ENCODE results near the gene HSD17B10.
A peak's percentile ranks its signal among the peaks of the same experiment; 100 is the strongest.
"Not testable (repeated sequence)": the region's sequence is repeated elsewhere in the genome, so short reads cannot be mapped to it uniquely, and the experiment has no call there.

Gene HSD17B10

DNA sequence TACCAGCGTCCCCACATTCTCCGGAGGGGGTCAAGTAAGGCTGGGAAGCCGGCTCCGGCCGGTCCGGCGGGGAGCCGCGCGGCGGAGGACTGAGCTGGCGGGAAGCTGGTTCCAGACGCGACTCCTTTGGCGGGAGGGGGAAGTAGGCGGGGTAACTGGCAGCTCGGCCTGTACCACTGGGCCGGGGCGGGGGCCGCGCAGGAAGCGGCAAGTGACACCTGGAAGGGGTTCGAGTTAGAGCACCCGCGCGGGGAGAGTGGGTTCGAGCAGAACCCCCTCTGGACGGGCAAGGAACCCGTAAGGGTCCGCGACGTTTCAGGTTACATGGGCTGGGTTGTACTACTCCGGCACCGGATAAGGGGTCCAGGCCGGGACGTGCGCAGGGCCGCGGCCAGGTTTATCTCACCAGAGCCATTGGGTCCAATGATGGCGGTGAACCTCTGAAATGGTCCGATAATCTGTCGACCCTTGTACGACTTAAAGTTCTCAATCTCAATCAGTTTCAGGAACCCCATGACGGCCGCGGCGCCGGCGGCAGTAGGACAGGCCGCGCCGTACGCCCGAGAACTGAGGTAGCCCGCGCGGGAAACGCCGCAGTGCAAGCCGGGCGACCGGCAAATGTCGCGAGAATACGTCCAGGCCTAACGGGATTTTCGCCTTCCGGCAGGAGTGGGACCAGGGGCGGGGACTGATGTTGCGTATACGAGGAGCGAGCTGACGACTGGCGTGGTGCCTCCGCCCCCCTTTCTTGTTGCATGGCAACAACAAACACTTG lies 11.9 kb downstream of the HSD17B10 start, which contains the start of gene SMC1A:
Gene SMC1A (minus strand): TSS at position 569 of the 775 bp plus-strand sequence. CDS start 54 bp downstream, at position 515.
- DNase-seq (ENCODE audit: low read depth): peak; percentile 97
- TF ChIP-seq, protein P1, sequence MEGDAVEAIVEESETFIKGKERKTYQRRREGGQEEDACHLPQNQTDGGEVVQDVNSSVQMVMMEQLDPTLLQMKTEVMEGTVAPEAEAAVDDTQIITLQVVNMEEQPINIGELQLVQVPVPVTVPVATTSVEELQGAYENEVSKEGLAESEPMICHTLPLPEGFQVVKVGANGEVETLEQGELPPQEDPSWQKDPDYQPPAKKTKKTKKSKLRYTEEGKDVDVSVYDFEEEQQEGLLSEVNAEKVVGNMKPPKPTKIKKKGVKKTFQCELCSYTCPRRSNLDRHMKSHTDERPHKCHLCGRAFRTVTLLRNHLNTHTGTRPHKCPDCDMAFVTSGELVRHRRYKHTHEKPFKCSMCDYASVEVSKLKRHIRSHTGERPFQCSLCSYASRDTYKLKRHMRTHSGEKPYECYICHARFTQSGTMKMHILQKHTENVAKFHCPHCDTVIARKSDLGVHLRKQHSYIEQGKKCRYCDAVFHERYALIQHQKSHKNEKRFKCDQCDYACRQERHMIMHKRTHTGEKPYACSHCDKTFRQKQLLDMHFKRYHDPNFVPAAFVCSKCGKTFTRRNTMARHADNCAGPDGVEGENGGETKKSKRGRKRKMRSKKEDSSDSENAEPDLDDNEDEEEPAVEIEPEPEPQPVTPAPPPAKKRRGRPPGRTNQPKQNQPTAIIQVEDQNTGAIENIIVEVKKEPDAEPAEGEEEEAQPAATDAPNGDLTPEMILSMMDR (IDR thresholded peaks at IDR 0.05; ENCODE audit: insufficient read depth, low read depth, low read length, missing control alignments): no peak
- peak within 1 kb of the TSS; percentile 70 for H3K4me3 ChIP-seq (ENCODE audit: low read length)

DNA sequence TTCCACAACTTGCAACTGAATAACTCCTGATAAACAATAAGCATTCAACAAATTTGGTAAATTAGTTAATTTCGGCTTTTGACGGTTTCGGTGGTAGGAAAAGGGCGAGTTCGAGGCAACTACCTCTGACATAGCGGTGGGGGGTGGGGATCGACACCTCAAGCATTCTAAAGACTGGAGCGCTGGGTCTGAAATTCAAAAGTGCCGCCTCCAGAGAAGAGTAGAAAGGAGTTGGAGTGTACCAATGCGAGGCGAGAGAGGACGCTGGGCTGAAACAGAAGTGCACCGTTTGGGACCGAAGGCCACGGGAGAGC lies 12.4 kb downstream of the HSD17B10 start:
- peak overlapping the region; percentile 70 for H3K4me3 ChIP-seq (ENCODE audit: low read length)
- TF ChIP-seq, protein P1 (IDR thresholded peaks at IDR 0.05; ENCODE audit: insufficient read depth, low read depth, low read length, missing control alignments): no peak
- DNase-seq (ENCODE audit: low read depth): no peak

DNA sequence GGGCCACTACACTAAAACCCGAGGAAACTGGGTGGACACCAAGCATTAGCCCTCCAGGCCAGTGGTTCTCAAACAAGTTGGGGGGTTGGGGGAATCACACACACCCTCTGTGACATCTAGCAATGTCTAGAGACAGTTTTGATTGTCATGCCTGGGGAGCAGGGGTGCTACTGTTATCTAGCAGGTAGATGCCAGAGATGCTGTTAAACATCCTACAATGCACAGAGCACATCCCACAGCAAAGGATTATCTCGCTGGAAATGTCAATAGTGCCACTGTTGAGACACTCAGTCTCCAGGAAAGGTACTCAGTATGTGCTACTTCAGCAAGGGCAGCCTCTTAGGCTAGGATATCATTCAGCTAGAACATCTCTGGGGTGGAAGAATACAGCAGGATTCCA lies 13.0 kb downstream of the HSD17B10 start:
- H3K4me3 ChIP-seq (ENCODE audit: low read length): peak overlapping the region; percentile 70
- TF ChIP-seq, protein P1 (IDR thresholded peaks at IDR 0.05; ENCODE audit: insufficient read depth, low read depth, low read length, missing control alignments): no peak

DNA sequence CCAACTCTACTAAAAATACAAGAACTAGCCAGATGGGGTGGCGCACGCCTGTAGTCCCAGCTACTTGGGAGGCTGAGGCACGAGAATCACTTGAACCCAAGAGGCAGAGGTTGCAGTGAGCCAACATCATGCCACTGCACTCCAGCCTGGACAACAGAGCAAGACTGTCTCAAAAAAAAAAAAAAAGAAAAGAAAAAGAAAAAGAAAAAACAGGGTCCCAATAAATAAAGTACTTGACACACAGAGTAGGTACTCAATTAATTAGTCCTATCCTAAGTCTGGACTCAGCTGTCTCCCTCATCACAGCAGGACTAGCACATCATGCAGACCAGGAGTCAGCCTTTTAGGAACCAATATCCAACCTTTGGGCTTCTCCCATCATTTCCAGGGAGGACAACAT lies 13.8 kb downstream of the HSD17B10 start:
- not testable (repeated sequence) for H3K4me3 ChIP-seq (ENCODE audit: low read length); DNase-seq (ENCODE audit: low read depth)

More for the DNA sequence above, 13.0 kb downstream of the HSD17B10 start:
- no peak for DNase-seq (ENCODE audit: low read depth)

DNA sequence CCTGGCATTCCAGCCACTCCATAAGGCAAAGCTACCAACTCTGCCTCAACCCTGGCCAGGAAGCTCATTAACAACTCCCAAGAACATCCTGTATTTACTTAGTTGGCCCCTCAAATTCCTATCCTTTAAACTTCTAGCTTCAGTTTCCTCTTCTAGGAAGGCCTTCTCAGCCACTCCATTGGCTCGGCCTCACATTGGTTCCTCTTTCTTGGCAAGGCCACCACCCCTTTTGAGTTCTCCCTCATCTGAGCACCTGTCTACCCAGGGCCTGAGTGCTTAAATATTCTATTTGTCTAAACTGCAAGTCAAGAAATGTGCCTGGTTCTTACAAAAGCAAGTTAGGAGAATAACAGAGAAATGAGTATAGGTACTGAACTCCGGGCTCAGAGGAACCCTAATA lies 21.7 kb downstream of the HSD17B10 start:
- no peak for DNase-seq (ENCODE audit: low read depth)
- TF ChIP-seq, protein P1 (IDR thresholded peaks at IDR 0.05; ENCODE audit: insufficient read depth, low read depth, low read length, missing control alignments): no peak
- H3K4me3 ChIP-seq (ENCODE audit: low read length): no peak overlapping the region

DNA sequence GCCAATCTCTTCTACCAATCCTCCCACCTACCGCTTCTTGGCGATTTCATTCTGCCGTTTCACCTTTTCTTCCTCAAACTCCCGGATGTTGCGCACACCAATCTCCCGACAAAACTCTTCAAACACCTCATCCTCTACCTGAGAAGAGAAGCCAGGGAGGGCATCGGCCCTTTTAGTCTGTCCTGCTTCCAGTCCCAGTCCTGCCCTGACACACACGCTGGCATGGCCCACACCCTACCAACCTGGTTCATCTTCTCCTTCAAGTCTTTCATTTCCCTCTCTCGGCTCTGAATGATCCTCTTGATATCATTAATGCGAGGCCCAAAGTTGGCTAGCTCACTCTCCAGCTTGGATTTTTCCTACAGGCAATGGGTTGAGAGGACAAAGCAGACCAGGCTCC lies 30.6 kb downstream of the HSD17B10 start:
- no peak for DNase-seq (ENCODE audit: low read depth)
- H3K4me3 ChIP-seq (ENCODE audit: low read length): no peak overlapping the region
- TF ChIP-seq, protein P1 (IDR thresholded peaks at IDR 0.05; ENCODE audit: insufficient read depth, low read depth, low read length, missing control alignments): no peak

DNA sequence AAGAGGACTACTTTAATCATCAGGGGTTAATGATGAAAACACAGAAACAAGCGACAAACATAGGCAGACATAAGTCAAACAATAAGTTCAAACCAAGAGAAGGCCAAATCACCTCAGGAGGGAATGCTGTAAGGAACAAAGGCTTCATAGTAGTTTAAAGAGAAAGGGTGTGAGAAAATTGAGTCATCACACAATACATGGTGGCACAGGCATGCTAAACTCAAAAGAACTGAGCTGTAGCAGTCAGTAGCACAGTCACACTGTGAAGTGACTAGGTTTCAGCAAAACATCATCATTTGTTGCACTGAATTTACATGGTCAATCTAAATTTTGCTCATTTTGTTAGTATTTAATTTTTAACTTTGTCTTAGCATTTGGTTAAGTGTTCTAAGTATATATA lies 36.0 kb downstream of the HSD17B10 start:
- DNase-seq (ENCODE audit: low read depth): peak; percentile 25
- no peak overlapping the region for H3K4me3 ChIP-seq (ENCODE audit: low read length)
- TF ChIP-seq, protein P1 (IDR thresholded peaks at IDR 0.05; ENCODE audit: insufficient read depth, low read depth, low read length, missing control alignments): no peak

All from epithelial cell of esophagus (primary cell).